ENCODE results near the gene COLGALT1.
A peak's percentile ranks its signal among the peaks of the same experiment; 100 is the strongest.
"Not testable (repeated sequence)": the region's sequence is repeated elsewhere in the genome, so short reads cannot be mapped to it uniquely, and the experiment has no call there.

Gene COLGALT1

GRCh38 chr19:17555480-17555928 is at the start of gene COLGALT1:
Gene COLGALT1 (plus strand): TSS chr19:17555649. CDS start chr19:17555714, 65 bp downstream.
- DNase-seq (ENCODE audit: low spot score) = peak; percentile 100

GRCh38 chr19:17506745-17507144 is 48.7 kb upstream of the COLGALT1 start:
- DNase-seq (ENCODE audit: low spot score) = no peak

GRCh38 chr19:17508558-17508933 is 46.9 kb upstream of the COLGALT1 start:
- DNase-seq (ENCODE audit: low spot score) = not testable (repeated sequence)

- DNase-seq (ENCODE audit: low spot score) = no peak
Measured at GRCh38 chr19:17510220-17510993, 45.0 kb upstream of the COLGALT1 start.

- DNase-seq (ENCODE audit: low spot score) = peak; percentile 76
Measured at GRCh38 chr19:17511724-17512573, 43.5 kb upstream of the COLGALT1 start.

GRCh38 chr19:17512574-17512939 is 42.9 kb upstream of the COLGALT1 start:
- DNase-seq (ENCODE audit: low spot score) = peak; percentile 4

GRCh38 chr19:17515408-17516149 is 39.9 kb upstream of the COLGALT1 start:
- no peak for DNase-seq (ENCODE audit: low spot score)

- no peak for DNase-seq (ENCODE audit: low spot score)
Measured at GRCh38 chr19:17517898-17518297, 37.6 kb upstream of the COLGALT1 start.

- not testable (repeated sequence) for DNase-seq (ENCODE audit: low spot score)
Measured at GRCh38 chr19:17518654-17519053, 36.8 kb upstream of the COLGALT1 start.

GRCh38 chr19:17519967-17520366 is 35.5 kb upstream of the COLGALT1 start:
- DNase-seq (ENCODE audit: low spot score) = no peak

GRCh38 chr19:17520865-17521264 is 34.6 kb upstream of the COLGALT1 start:
- DNase-seq (ENCODE audit: low spot score) = no peak

GRCh38 chr19:17522988-17523872 is 32.2 kb upstream of the COLGALT1 start:
- DNase-seq (ENCODE audit: low spot score) = no peak

- no peak for DNase-seq (ENCODE audit: low spot score)
Measured at GRCh38 chr19:17524651-17525050, 30.8 kb upstream of the COLGALT1 start.

GRCh38 chr19:17525141-17525540 is 30.3 kb upstream of the COLGALT1 start:
- DNase-seq (ENCODE audit: low spot score) = no peak

GRCh38 chr19:17526922-17527321 is 28.5 kb upstream of the COLGALT1 start:
- no peak for DNase-seq (ENCODE audit: low spot score)

GRCh38 chr19:17527326-17527725 is 28.1 kb upstream of the COLGALT1 start:
- DNase-seq (ENCODE audit: low spot score) = no peak

- DNase-seq (ENCODE audit: low spot score) = no peak
Measured at GRCh38 chr19:17528610-17529009, 26.8 kb upstream of the COLGALT1 start.

GRCh38 chr19:17529239-17530158 is 25.9 kb upstream of the COLGALT1 start:
- no peak for DNase-seq (ENCODE audit: low spot score)

- DNase-seq (ENCODE audit: low spot score) = no peak
Measured at GRCh38 chr19:17530586-17530985, 24.9 kb upstream of the COLGALT1 start.

- no peak for DNase-seq (ENCODE audit: low spot score)
Measured at GRCh38 chr19:17532116-17532515, 23.3 kb upstream of the COLGALT1 start.
